GM12872 (cell line): ENCODE measurements around the gene SYTL5.

Experiments used
- TF ChIP-seq, protein P1 (sequence below): IDR thresholded peaks from 3 replicates; pipeline ENCODE4 v1.5.1; 2011; ENCODE audit warnings: low read depth, mild to moderate bottlenecking, low read length, moderate library complexity; ENCODE audit not compliant: insufficient read depth

SYTL5 gene

DNA sequence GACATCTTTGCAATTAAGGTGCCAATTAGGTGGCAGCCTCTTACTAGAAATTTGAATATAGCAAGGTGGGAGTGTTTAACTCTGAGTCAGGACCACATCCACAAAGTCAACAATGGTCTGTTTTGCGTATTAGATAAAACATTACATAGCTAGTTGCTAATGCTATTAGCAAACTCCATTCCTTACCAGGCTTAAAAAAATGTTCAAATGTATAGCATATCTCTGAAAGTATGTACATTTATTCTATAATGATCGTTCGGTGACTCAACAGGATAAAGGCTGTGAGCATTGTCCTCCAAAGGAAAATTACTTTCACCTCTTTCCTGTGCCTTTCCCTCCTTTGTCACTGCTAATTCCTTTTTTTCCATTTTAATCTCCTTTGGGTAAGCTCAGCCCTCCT is 74.5 kb downstream of the SYTL5 start:
- TF ChIP-seq, protein P1, sequence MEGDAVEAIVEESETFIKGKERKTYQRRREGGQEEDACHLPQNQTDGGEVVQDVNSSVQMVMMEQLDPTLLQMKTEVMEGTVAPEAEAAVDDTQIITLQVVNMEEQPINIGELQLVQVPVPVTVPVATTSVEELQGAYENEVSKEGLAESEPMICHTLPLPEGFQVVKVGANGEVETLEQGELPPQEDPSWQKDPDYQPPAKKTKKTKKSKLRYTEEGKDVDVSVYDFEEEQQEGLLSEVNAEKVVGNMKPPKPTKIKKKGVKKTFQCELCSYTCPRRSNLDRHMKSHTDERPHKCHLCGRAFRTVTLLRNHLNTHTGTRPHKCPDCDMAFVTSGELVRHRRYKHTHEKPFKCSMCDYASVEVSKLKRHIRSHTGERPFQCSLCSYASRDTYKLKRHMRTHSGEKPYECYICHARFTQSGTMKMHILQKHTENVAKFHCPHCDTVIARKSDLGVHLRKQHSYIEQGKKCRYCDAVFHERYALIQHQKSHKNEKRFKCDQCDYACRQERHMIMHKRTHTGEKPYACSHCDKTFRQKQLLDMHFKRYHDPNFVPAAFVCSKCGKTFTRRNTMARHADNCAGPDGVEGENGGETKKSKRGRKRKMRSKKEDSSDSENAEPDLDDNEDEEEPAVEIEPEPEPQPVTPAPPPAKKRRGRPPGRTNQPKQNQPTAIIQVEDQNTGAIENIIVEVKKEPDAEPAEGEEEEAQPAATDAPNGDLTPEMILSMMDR: no peak

DNA sequence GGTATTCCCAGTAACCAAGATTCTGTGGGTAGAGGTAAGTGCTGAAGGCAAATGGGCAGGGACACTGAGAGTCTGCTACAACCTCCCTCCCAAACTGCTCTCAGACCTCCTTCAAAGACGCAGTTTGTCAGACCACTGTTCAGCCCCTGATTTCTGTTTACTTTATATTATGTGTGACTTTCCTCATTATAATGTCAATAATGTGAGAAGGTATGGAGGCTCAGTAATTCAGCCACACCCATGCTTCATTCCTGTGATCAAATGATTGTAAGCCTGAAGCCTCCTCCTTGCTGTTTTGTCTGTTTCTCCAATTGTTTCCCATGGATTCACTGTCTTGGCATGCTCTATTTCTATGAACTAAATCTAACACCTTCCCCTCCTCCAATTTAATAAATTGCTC is 75.6 kb downstream of the SYTL5 start:
- TF ChIP-seq, protein P1: no peak

DNA sequence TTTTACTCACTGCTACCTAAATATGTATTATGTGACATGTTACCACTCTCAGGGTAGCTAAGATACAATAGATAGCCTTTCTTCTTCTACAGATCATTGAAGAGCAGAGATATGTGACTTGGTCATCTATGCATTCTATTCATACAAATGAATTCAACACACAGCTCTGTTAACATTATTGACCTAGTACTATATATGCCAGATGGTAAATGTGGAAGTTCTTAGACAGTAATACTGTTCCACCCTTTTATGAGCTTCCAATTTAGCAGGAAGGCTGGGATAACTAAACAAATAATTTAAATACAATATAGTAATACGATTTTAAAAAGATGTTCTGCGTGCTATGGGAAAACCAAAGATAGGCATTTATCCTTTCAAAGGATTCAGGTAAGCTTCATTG is 76.0 kb downstream of the SYTL5 start:
- TF ChIP-seq, protein P1: no peak

DNA sequence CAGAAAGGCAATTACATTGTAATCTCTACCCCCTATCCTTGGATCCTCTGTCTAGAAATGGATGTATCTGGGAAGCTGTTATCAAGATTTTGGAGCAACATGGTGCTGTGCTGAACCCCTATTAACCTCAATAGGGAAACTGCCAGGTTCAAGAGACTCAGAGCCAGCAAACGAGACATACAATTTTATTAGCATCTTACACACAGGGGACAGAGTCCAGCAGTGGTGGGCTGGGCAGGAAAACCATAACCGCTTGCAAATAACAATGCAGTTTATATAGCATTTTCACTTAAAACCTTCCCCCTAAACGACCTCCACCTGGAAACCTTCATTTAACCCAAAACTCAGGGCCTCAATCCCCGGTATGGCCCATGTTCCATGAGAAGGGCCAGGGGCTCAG is 79.5 kb downstream of the SYTL5 start:
- TF ChIP-seq, protein P1: no peak

DNA sequence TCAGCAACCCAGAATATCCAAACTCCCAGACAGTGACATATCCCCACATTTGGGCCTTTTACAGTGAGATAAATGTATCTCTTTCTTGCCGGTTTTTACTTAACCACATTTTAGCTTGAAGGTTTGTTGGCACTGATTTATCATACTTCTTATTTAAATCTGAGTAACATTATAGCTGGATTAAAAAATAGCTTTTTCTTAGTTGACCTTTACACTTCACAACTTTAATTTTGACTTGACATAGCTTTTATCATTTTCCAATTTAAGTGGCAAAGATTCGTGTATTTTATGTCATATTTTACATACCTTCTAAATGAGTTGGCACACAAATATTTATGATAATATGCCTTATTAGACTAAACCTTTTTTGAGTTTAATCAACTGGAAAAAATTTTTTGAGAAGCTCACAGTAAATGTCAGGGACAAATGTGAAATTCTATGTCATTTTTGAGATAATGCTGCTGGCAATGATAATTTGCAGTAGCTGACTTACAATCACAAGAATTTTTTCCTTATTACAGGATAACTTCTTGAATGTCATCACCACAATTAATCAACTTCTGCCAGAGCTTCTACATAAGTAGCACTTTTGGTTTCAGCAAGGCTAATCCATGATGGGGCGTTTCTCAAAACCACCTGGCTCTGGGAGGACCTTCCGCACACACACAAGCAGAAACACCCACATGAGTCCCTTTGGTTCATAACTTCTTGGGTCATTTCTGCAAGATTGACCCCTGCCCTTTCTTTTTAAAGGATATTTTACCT is 80.3 kb downstream of the SYTL5 start:
- TF ChIP-seq, protein P1: no peak

DNA sequence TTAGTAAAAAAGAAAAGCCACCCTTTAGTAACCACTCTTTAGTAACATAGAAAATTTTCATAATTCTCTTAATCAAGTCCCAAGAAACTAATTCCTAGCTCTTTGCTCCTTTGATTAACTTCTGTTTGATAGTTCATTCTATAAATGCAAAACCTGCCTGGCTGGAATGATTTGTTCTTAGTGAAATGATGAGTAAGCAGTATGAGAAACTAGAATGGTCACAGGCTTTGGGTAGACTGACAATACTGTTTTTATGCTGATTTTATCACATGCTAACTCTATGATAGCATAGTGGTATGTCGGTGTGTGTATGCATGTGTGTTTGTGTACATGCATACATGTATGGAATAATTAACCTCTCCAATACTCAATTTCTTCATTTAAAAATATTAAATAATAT is 81.2 kb downstream of the SYTL5 start:
- TF ChIP-seq, protein P1: no peak

DNA sequence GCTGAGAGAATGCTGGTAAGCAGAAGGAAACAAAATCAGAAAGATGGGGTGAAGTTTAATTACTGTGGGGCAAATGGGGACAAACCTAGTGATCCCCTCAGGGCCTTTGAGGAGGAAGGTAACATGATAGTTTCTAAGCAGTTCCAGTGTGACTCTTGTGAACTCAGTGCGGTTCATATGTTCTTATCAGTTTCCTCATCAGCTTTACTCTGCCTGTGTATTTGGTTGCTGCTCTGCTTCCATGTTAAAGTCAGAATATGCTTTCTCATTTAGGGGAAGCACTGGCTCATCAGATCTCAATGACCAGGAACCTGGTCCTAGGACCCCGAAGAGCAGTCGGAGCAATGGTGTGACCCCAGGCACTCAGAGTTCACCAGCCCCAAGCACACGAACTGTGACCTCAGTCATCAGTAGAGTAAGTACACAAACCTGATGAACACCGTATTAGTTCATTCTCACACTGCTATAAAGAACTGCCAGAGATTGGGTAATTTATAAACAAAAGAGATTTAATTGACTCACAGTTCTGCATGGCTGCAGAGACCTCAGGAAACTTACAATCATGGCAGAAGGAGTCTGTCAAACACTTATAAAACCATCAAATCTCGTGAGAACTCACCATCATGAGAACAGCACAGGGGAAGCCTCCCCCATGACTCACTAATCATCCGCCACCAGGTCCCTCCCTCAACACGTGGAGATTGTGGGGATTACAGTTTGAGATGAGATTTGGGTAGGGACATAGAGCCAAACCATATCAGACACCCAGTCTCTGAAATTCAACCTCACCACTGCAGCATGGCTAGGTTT is 83.0 kb downstream of the SYTL5 start:
- TF ChIP-seq, protein P1: no peak
